ENCODE measurements around the gene FRMD4B. TPM values are rescaled to one million over a fixed set of nuclear protein-coding genes. Genes with fewer than 3 reads are reported as not detected.

FRMD4B gene
- polyA plus RNA-seq, 2 donors: 18.6 to 21.0 TPM

DNA sequence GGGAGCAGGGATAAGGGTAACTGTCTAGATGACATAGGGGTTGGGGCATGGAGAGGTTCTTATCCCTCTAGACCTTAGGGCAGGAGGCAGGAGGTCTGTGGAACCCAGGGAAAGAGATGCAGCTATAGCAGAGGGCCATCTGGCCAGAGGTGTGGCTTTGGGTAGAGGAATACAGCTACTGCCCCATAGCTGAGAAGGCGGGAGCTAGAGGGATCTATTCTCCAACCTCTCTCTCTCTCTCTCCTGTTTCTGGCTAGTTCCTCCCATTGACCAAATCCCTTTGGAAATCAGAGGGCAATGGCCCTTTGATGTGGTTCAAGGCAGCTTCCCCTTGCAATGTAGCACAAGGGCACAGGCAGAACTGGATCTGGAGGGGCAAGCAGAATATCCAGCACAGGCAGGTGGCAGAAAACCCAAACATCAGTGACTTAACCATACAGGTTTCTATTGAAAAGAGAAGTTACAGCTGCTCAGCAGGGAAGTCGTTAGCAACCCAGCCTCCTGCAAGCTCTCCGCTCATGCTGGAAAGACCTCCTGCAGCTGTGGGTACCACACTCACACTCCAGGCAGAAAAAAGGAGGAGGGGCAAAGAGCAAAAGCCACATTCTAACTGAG is 241.2 kb downstream of the FRMD4B start:
- Histone ChIP-seq H3K27me3 (ENCODE audit: control insufficient read depth in 1 of 2, insufficient read depth in 2 of 2, low read length in 2 of 2) (no peaks in the 10 kb centered on the region), H3K4me1 (ENCODE audit: control insufficient read depth in 2 of 2, insufficient read depth in 2 of 2, low read length in 1 of 2) (no peaks in the 10 kb centered on the region), H3K36me3 (ENCODE audit: control insufficient read depth in 2 of 2, insufficient read depth in 2 of 2, low read length in 1 of 2) (no peaks in the 10 kb centered on the region), H3K9me3 (ENCODE audit: control insufficient read depth in 2 of 2, insufficient read depth in 1 of 2, low read depth in 1 of 2, low read length in 1 of 2) (no peaks in the 10 kb centered on the region), H3K27ac (ENCODE audit: low read depth in 2 of 2, low read length in 1 of 2) (no peak overlapping the region), H3K4me3 (ENCODE audit: low read depth in 1 of 2, low read length in 2 of 2) (no peak overlapping the region)
- WGBS, 2 donors: 73% methylated on average over 3 of the region's 3 CpGs

GRCh38 chr3:69143612-69144011 is 242.3 kb downstream of the FRMD4B start:
- WGBS, 2 donors: 71 to 73% methylated on average over 3 of the region's 3 CpGs
- H3K4me1 ChIP-seq (ENCODE audit: control insufficient read depth in 2 of 2, insufficient read depth in 2 of 2, low read length in 1 of 2): no peaks in the 10 kb centered on the region
- H3K36me3 ChIP-seq (ENCODE audit: control insufficient read depth in 2 of 2, insufficient read depth in 2 of 2, low read length in 1 of 2): no peaks in the 10 kb centered on the region
- no peak overlapping the region for H3K4me3 ChIP-seq (ENCODE audit: low read depth in 1 of 2, low read length in 2 of 2)
- H3K27me3 ChIP-seq (ENCODE audit: control insufficient read depth in 1 of 2, insufficient read depth in 2 of 2, low read length in 2 of 2): no peaks in the 10 kb centered on the region
- no peak overlapping the region for H3K27ac ChIP-seq (ENCODE audit: low read depth in 2 of 2, low read length in 1 of 2)
- H3K9me3 ChIP-seq (ENCODE audit: control insufficient read depth in 2 of 2, insufficient read depth in 1 of 2, low read depth in 1 of 2, low read length in 1 of 2): no peaks in the 10 kb centered on the region

DNA sequence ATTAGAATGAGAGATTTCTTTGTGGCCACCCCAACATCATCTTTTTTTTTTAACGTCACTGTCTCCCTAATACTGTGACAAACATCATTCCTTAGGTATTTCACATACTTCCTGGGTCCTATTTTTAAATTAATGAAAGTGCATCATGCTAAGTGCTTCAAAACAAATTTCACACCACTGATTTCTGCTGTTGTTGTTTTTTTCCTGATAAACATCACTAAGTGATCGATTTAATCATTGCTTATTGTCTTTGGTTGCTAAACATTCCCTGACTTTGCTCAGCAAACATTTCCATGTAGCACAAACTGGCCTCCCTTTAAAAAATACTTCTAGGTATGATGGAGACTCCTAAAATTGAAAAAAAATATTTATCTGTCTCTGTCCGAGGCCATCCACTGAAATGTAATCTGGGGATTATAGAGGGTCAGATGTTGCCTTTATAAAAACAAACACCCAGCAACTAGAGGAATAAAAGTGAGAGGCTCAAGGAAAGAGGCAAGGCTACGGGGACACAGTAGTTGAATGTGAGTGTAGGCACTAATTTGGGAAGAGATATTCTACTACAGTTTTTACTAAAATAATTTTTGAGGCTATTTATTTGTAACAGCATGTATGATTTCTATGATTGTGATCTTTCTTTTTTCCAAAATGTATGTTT is 243.0 kb downstream of the FRMD4B start:
- H3K9me3 ChIP-seq (ENCODE audit: control insufficient read depth in 2 of 2, insufficient read depth in 1 of 2, low read depth in 1 of 2, low read length in 1 of 2): no peaks in the 10 kb centered on the region
- WGBS, 2 donors: 64 to 73% methylated on average over 4 of the region's 4 CpGs
- H3K36me3 ChIP-seq (ENCODE audit: control insufficient read depth in 2 of 2, insufficient read depth in 2 of 2, low read length in 1 of 2): no peaks in the 10 kb centered on the region
- no peak overlapping the region for H3K27ac ChIP-seq (ENCODE audit: low read depth in 2 of 2, low read length in 1 of 2)
- H3K4me3 ChIP-seq (ENCODE audit: low read depth in 1 of 2, low read length in 2 of 2): no peak overlapping the region
- H3K27me3 ChIP-seq (ENCODE audit: control insufficient read depth in 1 of 2, insufficient read depth in 2 of 2, low read length in 2 of 2): no peaks in the 10 kb centered on the region
- H3K4me1 ChIP-seq (ENCODE audit: control insufficient read depth in 2 of 2, insufficient read depth in 2 of 2, low read length in 1 of 2): no peaks in the 10 kb centered on the region

- H3K27me3 ChIP-seq (ENCODE audit: control insufficient read depth in 1 of 2, insufficient read depth in 2 of 2, low read length in 2 of 2): no peaks in the 10 kb centered on the region
- WGBS, 2 donors: 45% methylated on average over 3 of the region's 3 CpGs
- no peaks in the 10 kb centered on the region for H3K36me3 ChIP-seq (ENCODE audit: control insufficient read depth in 2 of 2, insufficient read depth in 2 of 2, low read length in 1 of 2)
- H3K4me1 ChIP-seq (ENCODE audit: control insufficient read depth in 2 of 2, insufficient read depth in 2 of 2, low read length in 1 of 2): no peaks in the 10 kb centered on the region
- no peaks in the 10 kb centered on the region for H3K9me3 ChIP-seq (ENCODE audit: control insufficient read depth in 2 of 2, insufficient read depth in 1 of 2, low read depth in 1 of 2, low read length in 1 of 2)
- H3K27ac ChIP-seq (ENCODE audit: low read depth in 2 of 2, low read length in 1 of 2): no peak overlapping the region
- H3K4me3 ChIP-seq (ENCODE audit: low read depth in 1 of 2, low read length in 2 of 2): no peak overlapping the region
Measured at GRCh38 chr3:69142090-69142489, 243.8 kb downstream of the FRMD4B start.

DNA sequence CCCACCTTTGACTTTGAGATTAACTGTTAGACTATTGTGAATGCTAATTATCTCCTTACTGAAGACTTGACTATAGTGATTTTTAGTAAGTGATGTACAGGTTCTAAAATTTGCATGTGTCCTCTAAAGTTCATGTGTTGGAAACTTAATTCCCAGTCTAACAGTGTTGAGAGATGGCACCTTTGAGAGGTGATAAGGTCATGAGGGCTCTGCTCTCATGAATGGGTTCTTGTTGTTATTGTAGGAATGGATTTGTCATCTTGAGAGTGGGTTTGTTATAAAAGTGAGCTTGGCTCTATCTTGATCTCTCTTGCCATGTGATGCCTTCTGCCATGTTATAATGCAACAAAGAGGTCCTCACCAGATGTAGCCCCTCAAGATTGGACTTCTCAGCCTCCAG is 244.6 kb downstream of the FRMD4B start:
- H3K27ac ChIP-seq (ENCODE audit: low read depth in 2 of 2, low read length in 1 of 2): no peak overlapping the region
- no peaks in the 10 kb centered on the region for H3K9me3 ChIP-seq (ENCODE audit: control insufficient read depth in 2 of 2, insufficient read depth in 1 of 2, low read depth in 1 of 2, low read length in 1 of 2)
- no peaks in the 10 kb centered on the region for H3K36me3 ChIP-seq (ENCODE audit: control insufficient read depth in 2 of 2, insufficient read depth in 2 of 2, low read length in 1 of 2)
- no peaks in the 10 kb centered on the region for H3K27me3 ChIP-seq (ENCODE audit: control insufficient read depth in 1 of 2, insufficient read depth in 2 of 2, low read length in 2 of 2)
- no peaks in the 10 kb centered on the region for H3K4me1 ChIP-seq (ENCODE audit: control insufficient read depth in 2 of 2, insufficient read depth in 2 of 2, low read length in 1 of 2)
- no peak overlapping the region for H3K4me3 ChIP-seq (ENCODE audit: low read depth in 1 of 2, low read length in 2 of 2)

DNA sequence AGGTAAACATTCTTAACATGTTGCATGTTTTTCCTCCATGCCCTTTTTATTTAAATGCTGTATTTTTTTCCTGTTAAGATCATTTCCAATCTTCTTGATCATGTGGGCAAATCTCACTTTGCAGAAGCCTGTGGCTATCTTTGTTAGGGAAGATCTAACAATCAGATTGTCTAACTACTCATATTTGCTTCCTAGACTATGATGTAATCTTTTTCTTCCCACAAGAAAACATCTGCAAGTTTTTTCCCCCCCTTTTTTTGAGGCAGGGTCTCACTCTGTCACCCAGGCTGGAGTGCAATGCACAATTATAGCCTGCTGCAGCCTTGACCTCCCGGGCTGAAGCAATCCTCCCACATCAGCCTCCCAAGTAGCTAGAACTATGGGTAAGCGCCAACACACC is 248.5 kb downstream of the FRMD4B start:
- no peaks in the 10 kb centered on the region for H3K9me3 ChIP-seq (ENCODE audit: control insufficient read depth in 2 of 2, insufficient read depth in 1 of 2, low read depth in 1 of 2, low read length in 1 of 2)
- 94 to 96% methylated on average over 2 of the region's 2 CpGs for WGBS, 2 donors
- H3K36me3 ChIP-seq (ENCODE audit: control insufficient read depth in 2 of 2, insufficient read depth in 2 of 2, low read length in 1 of 2): no peaks in the 10 kb centered on the region

GRCh38 chr3:69137005-69137404 is 248.9 kb downstream of the FRMD4B start:
- Histone ChIP-seq H3K27me3 (ENCODE audit: control insufficient read depth in 1 of 2, insufficient read depth in 2 of 2, low read length in 2 of 2) (no peaks in the 10 kb centered on the region), H3K27ac (ENCODE audit: low read depth in 2 of 2, low read length in 1 of 2) (no peak overlapping the region), H3K36me3 (ENCODE audit: control insufficient read depth in 2 of 2, insufficient read depth in 2 of 2, low read length in 1 of 2) (no peaks in the 10 kb centered on the region), H3K4me1 (ENCODE audit: control insufficient read depth in 2 of 2, insufficient read depth in 2 of 2, low read length in 1 of 2) (no peaks in the 10 kb centered on the region), H3K9me3 (ENCODE audit: control insufficient read depth in 2 of 2, insufficient read depth in 1 of 2, low read depth in 1 of 2, low read length in 1 of 2) (no peaks in the 10 kb centered on the region), H3K4me3 (ENCODE audit: low read depth in 1 of 2, low read length in 2 of 2) (no peak overlapping the region)

More for the DNA sequence above, 248.5 kb downstream of the FRMD4B start:
- Histone ChIP-seq H3K4me3 (ENCODE audit: low read depth in 1 of 2, low read length in 2 of 2) (no peak overlapping the region), H3K27me3 (ENCODE audit: control insufficient read depth in 1 of 2, insufficient read depth in 2 of 2, low read length in 2 of 2) (no peaks in the 10 kb centered on the region), H3K4me1 (ENCODE audit: control insufficient read depth in 2 of 2, insufficient read depth in 2 of 2, low read length in 1 of 2) (no peaks in the 10 kb centered on the region), H3K27ac (ENCODE audit: low read depth in 2 of 2, low read length in 1 of 2) (no peak overlapping the region)

DNA sequence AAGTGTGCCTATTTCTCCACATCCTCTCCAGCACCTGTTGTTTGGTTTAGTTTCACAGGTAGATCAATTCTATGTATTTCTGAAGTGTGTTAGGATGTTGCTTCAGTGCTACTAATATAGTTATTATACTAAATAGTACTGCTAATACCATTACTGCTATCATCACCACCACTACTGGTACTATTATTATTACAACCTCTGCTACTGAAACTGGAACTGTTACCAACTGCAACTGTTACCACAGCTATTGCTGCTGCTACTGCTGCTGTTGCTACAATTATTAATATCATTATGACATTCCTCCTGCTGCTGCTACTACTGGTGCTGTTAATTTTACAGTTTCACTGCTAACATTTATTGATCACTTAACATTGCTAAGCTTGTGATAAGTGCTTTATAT is 255.2 kb downstream of the FRMD4B start:
- no peaks in the 10 kb centered on the region for H3K36me3 ChIP-seq (ENCODE audit: control insufficient read depth in 2 of 2, insufficient read depth in 2 of 2, low read length in 1 of 2)
- H3K27ac ChIP-seq (ENCODE audit: low read depth in 2 of 2, low read length in 1 of 2): no peak overlapping the region
- H3K9me3 ChIP-seq (ENCODE audit: control insufficient read depth in 2 of 2, insufficient read depth in 1 of 2, low read depth in 1 of 2, low read length in 1 of 2): no peaks in the 10 kb centered on the region
- no peaks in the 10 kb centered on the region for H3K27me3 ChIP-seq (ENCODE audit: control insufficient read depth in 1 of 2, insufficient read depth in 2 of 2, low read length in 2 of 2)
- H3K4me1 ChIP-seq (ENCODE audit: control insufficient read depth in 2 of 2, insufficient read depth in 2 of 2, low read length in 1 of 2): no peaks in the 10 kb centered on the region
- no peak overlapping the region for H3K4me3 ChIP-seq (ENCODE audit: low read depth in 1 of 2, low read length in 2 of 2)

GRCh38 chr3:69129531-69129930 is 256.4 kb downstream of the FRMD4B start:
- Histone ChIP-seq H3K4me1 (ENCODE audit: control insufficient read depth in 2 of 2, insufficient read depth in 2 of 2, low read length in 1 of 2) (no peaks in the 10 kb centered on the region), H3K27me3 (ENCODE audit: control insufficient read depth in 1 of 2, insufficient read depth in 2 of 2, low read length in 2 of 2) (no peaks in the 10 kb centered on the region), H3K27ac (ENCODE audit: low read depth in 2 of 2, low read length in 1 of 2) (no peak overlapping the region), H3K9me3 (ENCODE audit: control insufficient read depth in 2 of 2, insufficient read depth in 1 of 2, low read depth in 1 of 2, low read length in 1 of 2) (no peaks in the 10 kb centered on the region), H3K4me3 (ENCODE audit: low read depth in 1 of 2, low read length in 2 of 2) (no peak overlapping the region), H3K36me3 (ENCODE audit: control insufficient read depth in 2 of 2, insufficient read depth in 2 of 2, low read length in 1 of 2) (no peaks in the 10 kb centered on the region)
- WGBS, 2 donors: 33 to 43% methylated on average over 1 of the region's 1 CpG

DNA sequence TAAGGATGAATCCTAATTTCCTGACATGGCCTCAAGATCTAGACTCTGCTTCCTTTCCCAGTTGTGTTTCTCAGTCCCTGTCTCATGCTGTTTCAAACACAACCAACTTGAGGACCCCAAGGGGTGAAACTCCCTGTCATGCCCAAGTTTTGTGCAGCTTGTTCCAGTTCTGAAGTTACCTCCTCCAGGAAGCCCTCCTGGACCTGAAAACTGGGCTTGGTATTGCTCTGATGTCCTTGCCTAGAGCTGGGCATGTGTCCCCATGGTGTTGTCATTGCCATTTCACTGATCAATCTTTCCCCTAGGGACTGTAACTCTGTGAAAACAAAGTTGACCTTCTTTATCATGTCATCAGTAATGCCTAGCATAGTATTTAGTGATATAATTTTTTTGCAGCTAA is 257.4 kb downstream of the FRMD4B start:
- H3K36me3 ChIP-seq (ENCODE audit: control insufficient read depth in 2 of 2, insufficient read depth in 2 of 2, low read length in 1 of 2): no peaks in the 10 kb centered on the region
- no peaks in the 10 kb centered on the region for H3K27me3 ChIP-seq (ENCODE audit: control insufficient read depth in 1 of 2, insufficient read depth in 2 of 2, low read length in 2 of 2)
- no peak overlapping the region for H3K4me3 ChIP-seq (ENCODE audit: low read depth in 1 of 2, low read length in 2 of 2)
- H3K4me1 ChIP-seq (ENCODE audit: control insufficient read depth in 2 of 2, insufficient read depth in 2 of 2, low read length in 1 of 2): no peaks in the 10 kb centered on the region
- no peaks in the 10 kb centered on the region for H3K9me3 ChIP-seq (ENCODE audit: control insufficient read depth in 2 of 2, insufficient read depth in 1 of 2, low read depth in 1 of 2, low read length in 1 of 2)
- H3K27ac ChIP-seq (ENCODE audit: low read depth in 2 of 2, low read length in 1 of 2): no peak overlapping the region

Data from esophagus (tissue), 2 donors.